Lower leg skin (tissue), 4 donors: ENCODE results near the gene PDZRN3. TPM values are rescaled to one million over a fixed set of nuclear protein-coding genes. Genes with fewer than 3 reads are reported as not detected.

Experiments
- DNase-seq, 2 donors: peaks; one replicate each; pipeline ENCODE4 v3.0.0-alpha.2; 2019; ENCODE audit warnings: low spot score in 2 of 2
- H3K4me3 ChIP-seq: fragments of 200-600 bp; sonication (generic); 2 replicates; pipeline ENCODE4 v1.5.1; 2017; ENCODE audit warnings: mild to moderate bottlenecking, low read depth; ENCODE audit not compliant: poor library complexity, severe bottlenecking
- CTCF ChIP-seq, 3 donors: fragments of 450-650 bp; IDR thresholded peaks; one replicate each; pipeline ENCODE4 v1.5.1; 2016; ENCODE audit warnings: antibody characterized with exemption in 3 of 3, mild to moderate bottlenecking in 3 of 3, moderate library complexity in 2 of 3
- POLR2A ChIP-seq, 2 donors: fragments of 450-650 bp; IDR thresholded peaks; one replicate each; pipeline ENCODE4 v1.6.1; 2016 to 2017; ENCODE audit warnings: antibody characterized with exemption in 2 of 2, mild to moderate bottlenecking in 1 of 2, moderate library complexity in 1 of 2
- WGBS, 2 donors: methylation state at CpG; one replicate each; pipeline ENCODE4 v1.1.5; 2018; 5-methylcytosine and 5-hydroxymethylcytosine counted together
- intact Hi-C: fragments of 100-400 bp; cut with DNase I; formaldehyde crosslinking; loops from one replicate; pipeline ENCODE4 v1.15.0; 2023; ENCODE audit warnings: low total_unique reads
- total RNA-seq, 4 donors: library from RNA; depleted of rRNA; stranded (reverse); fragments of >200 nt; gene quantifications; one replicate each; pipeline ENCODE4 v1.1.0, GENCODE V29; 2016

The PDZRN3 gene
- total RNA-seq, 4 donors from 2014 or later = 9.7 to 29.9 (median 13.4) TPM

GRCh38 chr3:73385568-73385967, 239.2 kb downstream of the PDZRN3 start:
- H3K4me3 ChIP-seq = no peak overlapping the region
- 73 to 79% methylated on average over 4 of the region's 4 CpGs for WGBS, 2 donors
- no peak for DNase-seq
- TF ChIP-seq CTCF (IDR thresholded peaks at IDR 0.05) = no peak
- no peak for TF ChIP-seq POLR2A (IDR thresholded peaks at IDR 0.05)
- intact Hi-C loops = no loop called here

DNA sequence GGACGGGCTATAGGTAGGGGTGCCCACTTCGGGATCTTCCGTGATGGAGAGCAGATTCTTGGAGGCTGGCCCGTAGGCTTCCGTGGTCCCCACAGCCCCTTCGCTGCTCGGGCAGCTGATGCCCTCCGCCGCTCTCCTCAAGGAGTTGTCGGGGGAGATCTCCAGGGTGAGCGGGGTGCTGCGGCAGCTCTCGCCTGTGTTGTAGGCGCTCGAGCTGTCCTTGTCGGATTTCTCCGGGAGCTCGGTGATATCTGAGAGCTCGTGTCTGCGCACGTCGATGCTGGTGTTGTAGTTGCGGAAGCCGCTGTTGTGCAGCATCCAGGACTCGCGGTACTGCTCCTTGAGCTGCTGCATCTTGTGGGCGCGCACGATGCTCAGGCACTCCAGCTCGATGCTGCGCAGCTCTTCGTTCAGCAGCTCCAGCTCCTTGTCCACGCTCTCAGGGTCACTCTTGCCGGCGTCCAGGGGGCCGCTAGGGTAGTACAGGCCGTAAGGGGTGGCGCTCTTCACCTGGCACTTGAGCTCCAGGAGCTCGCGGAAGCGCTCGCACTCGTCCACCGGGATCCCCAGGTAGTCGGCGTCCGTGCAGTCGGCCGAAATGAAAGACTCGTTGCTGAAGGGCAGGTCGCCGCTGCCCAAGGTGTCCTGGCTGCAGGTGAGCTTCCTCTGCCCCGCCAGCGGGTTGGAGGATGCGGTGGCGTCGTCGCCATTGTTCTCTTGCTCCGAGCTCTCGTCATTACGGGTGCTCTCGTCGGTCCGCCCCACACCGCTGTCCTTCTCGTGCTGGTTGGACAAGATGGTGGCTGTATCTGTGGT, 240.4 kb downstream of the PDZRN3 start:
- intact Hi-C loops = no loop called here
- TF ChIP-seq CTCF (IDR thresholded peaks at IDR 0.05) (no peak), POLR2A (IDR thresholded peaks at IDR 0.05) (no peak)
- no peak overlapping the region for H3K4me3 ChIP-seq
- DNase-seq = peak in 1 of 2 donors; percentile 78
- 93 to 94% methylated on average over 65 to 66 of the region's 66 CpGs for WGBS, 2 donors

- H3K4me3 ChIP-seq = no peak overlapping the region
- no peak for DNase-seq
- WGBS, 2 donors = 91 to 95% methylated on average over 38 to 47 of the region's 47 CpGs
- intact Hi-C loops = no loop called here
- no peak for TF ChIP-seq POLR2A (IDR thresholded peaks at IDR 0.05)
- TF ChIP-seq CTCF (IDR thresholded peaks at IDR 0.05) = no peak
Measured at GRCh38 chr3:73383470-73384049, 241.2 kb downstream of the PDZRN3 start.

DNA sequence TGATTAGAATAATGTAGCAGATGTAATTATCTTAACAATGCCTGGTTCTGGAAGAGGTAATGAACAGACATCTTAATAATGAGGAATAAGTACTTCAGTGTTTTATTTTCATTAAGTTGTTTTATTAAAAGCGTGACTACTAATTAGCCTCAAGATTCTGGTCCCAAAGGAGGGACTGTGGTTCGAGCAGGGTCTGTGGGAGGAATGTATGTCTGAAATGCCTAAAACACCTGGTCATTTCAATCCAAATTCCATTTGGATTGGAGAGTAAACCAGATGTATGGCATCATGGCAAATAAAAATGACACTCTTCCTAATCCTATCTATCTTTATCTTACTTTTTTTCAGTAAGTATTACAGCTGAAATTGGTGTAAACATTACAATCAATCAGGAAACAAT, 243.2 kb downstream of the PDZRN3 start:
- intact Hi-C loops = no loop called here
- H3K4me3 ChIP-seq = no peak overlapping the region
- TF ChIP-seq CTCF (IDR thresholded peaks at IDR 0.05) (no peak), POLR2A (IDR thresholded peaks at IDR 0.05) (no peak)
- no peak for DNase-seq
- 82 to 85% methylated on average over 2 of the region's 2 CpGs for WGBS, 2 donors

DNA sequence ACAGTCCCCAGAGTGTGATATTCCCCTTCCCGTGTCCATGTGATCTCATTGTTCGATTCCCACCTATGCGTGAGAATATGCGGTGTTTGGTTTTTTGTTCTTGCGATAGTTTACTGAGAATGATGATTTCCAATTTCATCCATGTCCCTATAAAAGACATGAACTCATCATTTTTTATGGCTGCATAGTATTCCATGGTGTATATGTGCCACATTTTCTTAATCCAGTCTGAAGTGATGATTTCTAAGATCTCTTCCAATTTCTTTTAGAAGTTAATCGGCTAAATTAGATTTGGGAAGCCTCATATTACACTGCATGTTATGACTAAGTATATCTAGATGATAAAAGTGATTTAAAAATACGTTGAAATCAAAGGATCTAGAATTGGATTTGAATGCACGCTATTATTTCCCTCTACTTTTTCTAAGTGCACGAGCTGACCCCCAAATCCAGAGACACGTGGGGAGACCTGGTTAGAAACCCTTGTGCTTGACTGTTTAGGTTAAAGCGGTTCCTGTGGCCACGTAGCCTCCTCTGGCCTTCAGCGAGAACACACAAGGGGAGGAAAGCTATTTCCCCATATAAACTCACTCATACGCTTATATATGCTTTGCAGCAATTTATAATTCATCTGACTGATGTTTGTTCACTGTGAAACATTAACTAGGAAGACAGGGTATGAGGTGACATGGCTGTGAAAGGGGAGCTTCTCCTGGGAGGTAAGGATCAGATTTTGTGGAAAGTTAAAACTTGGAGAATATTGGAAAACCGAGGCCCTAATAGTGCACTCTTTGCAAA, 243.8 kb downstream of the PDZRN3 start:
- 80 to 81% methylated on average over 15 of the region's 15 CpGs for WGBS, 2 donors
- intact Hi-C loops = no loop called here
- no peak for TF ChIP-seq CTCF (IDR thresholded peaks at IDR 0.05)
- no peak for TF ChIP-seq POLR2A (IDR thresholded peaks at IDR 0.05)
- H3K4me3 ChIP-seq = no peak overlapping the region
- no peak for DNase-seq
